Right renal pelvis (tissue), 4 donors: ENCODE data around the gene TPH2. TPM values are rescaled to one million over a fixed set of nuclear protein-coding genes. Genes with fewer than 3 reads are reported as not detected.

Source experiments
- polyA plus RNA-seq, 4 donors: library from polyadenylated mRNA; unstranded; fragments of 120-200 nt; gene quantifications; one replicate each; pipeline ENCODE4 v1.2.1, GENCODE V29; 2013; ENCODE audit not compliant: insufficient read length in 4 of 4

Gene TPH2
- polyA plus RNA-seq, 4 donors, result 0.10 to 0.23 TPM; not detected in 2

Other genes with a start within 250 kb of the TPH2 start
- 10 to 100 TPM; 57.9 to 76.9 (median 72.3) TPM for gene RAB21, start 184.0 kb upstream of the TPH2 start, polyA plus RNA-seq
- 10 to 100 TPM; 45.3 to 61.0 (median 56.9) TPM for gene TBC1D15, start 99.1 kb upstream of the TPH2 start, polyA plus RNA-seq